CD4-positive, alpha-beta T cell (primary cell): Measurements from ENCODE around the gene THRA. TPM values are rescaled to one million over a fixed set of nuclear protein-coding genes. Genes with fewer than 3 reads are reported as not detected.
A peak's percentile ranks its signal among the peaks of the same experiment; 100 is the strongest.

Experiments used
- ATAC-seq: fragments of 200-7000 bp; cut with Tn5 transposase; one replicate; pipeline ENCODE4 v1.10.0; 2022; ENCODE audit warnings: mild to moderate bottlenecking; ENCODE audit not compliant: poor library complexity
- CTCF ChIA-PET: fragments of 350-600 bp; sonication (Branson Sonifier 250); formaldehyde crosslinking; loops from one replicate; lab custom pipeline; 2021; ENCODE audit warnings: antibody characterized with exemption, inconsistent platforms; lab: Charles Lee
- POLR2A ChIA-PET: fragments of 350-600 bp; sonication (Branson Sonifier 250); formaldehyde crosslinking; loops from one replicate; lab custom pipeline; 2021; ENCODE audit warnings: antibody characterized with exemption, inconsistent platforms; lab: Charles Lee
- DNase-seq, 14 experiments: peaks; one replicate each; pipeline ENCODE4 v3.0.0-alpha.2; 2013 to 2020; ENCODE audit warnings: mixed read lengths in 2 of 14
- H3K27ac ChIP-seq, 2 donors: one replicate each; pipeline versions ENCODE4 v1.5.1 to v1.7.0; 2013; ENCODE audit warnings: low read length in 2 of 2, low read depth in 1 of 2, mild to moderate bottlenecking in 1 of 2
- H3K27me3 ChIP-seq, 2 experiments: 1 replicate in 1 of 2; 2 replicates in 1 of 2; pipeline versions ENCODE4 v1.6.1 to v1.7.0; 2013; ENCODE audit warnings: low read length in 2 of 2, control low read depth in 1 of 2, mild to moderate bottlenecking in 1 of 2, moderate library complexity in 1 of 2; ENCODE audit not compliant: insufficient read depth in 2 of 2, control insufficient read depth in 1 of 2
- H3K36me3 ChIP-seq: one replicate; pipeline ENCODE4 v1.6.1; 2013; ENCODE audit warnings: low read length, control low read depth; ENCODE audit not compliant: insufficient read depth
- H3K4me1 ChIP-seq: one replicate; pipeline ENCODE4 v1.6.1; 2013; ENCODE audit warnings: low read length, control low read depth; ENCODE audit not compliant: insufficient read depth
- H3K4me3 ChIP-seq: one replicate; pipeline ENCODE4 v1.5.1; 2013; ENCODE audit warnings: mild to moderate bottlenecking, low read length, moderate library complexity
- H3K9me3 ChIP-seq, 2 experiments: 1 replicate in 1 of 2; 2 replicates in 1 of 2; pipeline versions ENCODE4 v1.6.1 to v1.7.0; 2013; ENCODE audit warnings: low read length in 2 of 2, mild to moderate bottlenecking in 2 of 2, control low read depth in 1 of 2, moderate library complexity in 1 of 2; ENCODE audit not compliant: control insufficient read depth in 1 of 2, insufficient read depth in 1 of 2
- H3K27ac Mint-ChIP-seq: one replicate; pipeline ENCODE4 v1.8.0; 2020; ENCODE audit warnings: mixed read lengths
- H3K27me3 Mint-ChIP-seq: one replicate; pipeline ENCODE4 v1.8.0; 2021; ENCODE audit warnings: mixed read lengths
- H3K36me3 Mint-ChIP-seq: one replicate; pipeline ENCODE4 v1.8.0; 2021; ENCODE audit warnings: low read depth, mixed read lengths
- H3K4me1 Mint-ChIP-seq: one replicate; pipeline ENCODE4 v1.8.0; 2021; ENCODE audit warnings: low read depth, mixed read lengths
- H3K4me3 Mint-ChIP-seq: one replicate; pipeline ENCODE4 v1.8.0; 2020; ENCODE audit warnings: mild to moderate bottlenecking, mixed read lengths
- H3K9me3 Mint-ChIP-seq: one replicate; pipeline ENCODE4 v1.8.0; 2020; ENCODE audit warnings: mixed read lengths
- intact Hi-C, 2 experiments: fragments of 100-400 bp; cut with DNase I in 1 of 2; cut with micrococcal nuclease in 1 of 2; formaldehyde crosslinking; loops; one replicate each; pipeline versions ENCODE4 v1.15.1 to v1.9.0; 2023 to 2025; cut with DNase I, micrococcal nuclease
- total RNA-seq, 174 experiments: library from RNA in 2 of 174; stranded (reverse) in 2 of 174; gene quantifications; one replicate each; pipeline ENCODE4 v1.2.3 and lab custom pipeline; 2021 to 2026
- TF ChIP-seq, protein P1 (sequence below): fragments of 200-600 bp; IDR thresholded peaks from one replicate; pipeline ENCODE4 v1.8.0; 2022; ENCODE audit warnings: antibody characterized with exemption, mild to moderate bottlenecking

Gene THRA
- total RNA-seq, 2 experiments from 2014 or later = 35.2 to 36.4 TPM

DNA sequence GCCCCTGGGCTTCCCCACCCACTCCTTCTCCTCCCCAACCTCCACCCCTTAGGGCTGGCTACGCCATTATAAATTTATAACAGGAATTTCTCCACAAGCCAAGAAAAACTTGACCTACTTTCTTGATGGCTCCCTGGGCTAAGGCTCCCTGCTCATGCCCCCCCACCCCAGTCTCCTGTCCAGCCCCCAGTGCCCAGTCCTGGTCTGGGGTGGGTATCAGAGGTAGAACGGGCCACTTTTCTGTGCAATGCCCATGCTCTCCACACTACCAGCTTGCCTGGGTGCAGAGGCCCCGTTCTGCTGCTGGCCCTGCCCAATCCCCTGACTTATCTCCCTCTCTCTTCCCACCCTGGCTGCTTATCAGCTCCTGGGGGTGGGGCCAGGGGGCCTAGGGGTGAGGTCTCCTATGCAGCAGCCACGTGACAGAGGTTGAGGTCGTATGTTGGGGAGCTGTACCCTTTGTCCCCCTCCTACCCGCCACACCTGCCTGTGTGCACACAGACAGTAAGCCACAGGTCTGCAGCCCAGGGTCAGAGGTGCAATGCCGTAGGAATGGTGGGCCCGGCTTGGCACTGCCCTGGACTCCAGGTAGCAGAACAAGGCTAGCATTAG is 10.1 kb downstream of the THRA start:
- no peaks in the 10 kb centered on the region for H3K9me3 Mint-ChIP-seq
- intact Hi-C loops = no loop called here
- H3K4me3 ChIP-seq = no peak overlapping the region
- H3K27me3 ChIP-seq = no peaks in the 10 kb centered on the region
- H3K27ac ChIP-seq = peak overlapping the region in 1 of 2 donors; percentile 73
- H3K4me1 Mint-ChIP-seq = peaks cover 73% of the 10 kb centered on the region
- no peak for ATAC-seq
- CTCF ChIA-PET = interaction anchor here (0.6 to 0.9 kb wide), 2 partner anchors 37 to 39 kb away, joined by 3 to 5 read pairs; no protein-coding TSS in a partner anchor
- no peaks in the 10 kb centered on the region for H3K9me3 ChIP-seq
- POLR2A ChIA-PET = interaction anchor here (1.1 to 4.4 kb wide), 3 partner anchors 8 to 26 kb away, joined by 3 to 46 read pairs (median 6); partner anchors contain the start of gene NR1D1
- H3K36me3 Mint-ChIP-seq = peaks cover 26% of the 10 kb centered on the region
- H3K27me3 Mint-ChIP-seq = no peaks in the 10 kb centered on the region
- no peak overlapping the region for H3K4me3 Mint-ChIP-seq
- peaks cover 72% of the 10 kb centered on the region for H3K4me1 ChIP-seq
- TF ChIP-seq, protein P1, sequence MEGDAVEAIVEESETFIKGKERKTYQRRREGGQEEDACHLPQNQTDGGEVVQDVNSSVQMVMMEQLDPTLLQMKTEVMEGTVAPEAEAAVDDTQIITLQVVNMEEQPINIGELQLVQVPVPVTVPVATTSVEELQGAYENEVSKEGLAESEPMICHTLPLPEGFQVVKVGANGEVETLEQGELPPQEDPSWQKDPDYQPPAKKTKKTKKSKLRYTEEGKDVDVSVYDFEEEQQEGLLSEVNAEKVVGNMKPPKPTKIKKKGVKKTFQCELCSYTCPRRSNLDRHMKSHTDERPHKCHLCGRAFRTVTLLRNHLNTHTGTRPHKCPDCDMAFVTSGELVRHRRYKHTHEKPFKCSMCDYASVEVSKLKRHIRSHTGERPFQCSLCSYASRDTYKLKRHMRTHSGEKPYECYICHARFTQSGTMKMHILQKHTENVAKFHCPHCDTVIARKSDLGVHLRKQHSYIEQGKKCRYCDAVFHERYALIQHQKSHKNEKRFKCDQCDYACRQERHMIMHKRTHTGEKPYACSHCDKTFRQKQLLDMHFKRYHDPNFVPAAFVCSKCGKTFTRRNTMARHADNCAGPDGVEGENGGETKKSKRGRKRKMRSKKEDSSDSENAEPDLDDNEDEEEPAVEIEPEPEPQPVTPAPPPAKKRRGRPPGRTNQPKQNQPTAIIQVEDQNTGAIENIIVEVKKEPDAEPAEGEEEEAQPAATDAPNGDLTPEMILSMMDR = no peak
- DNase-seq = peak in 1 of 14 experiments; percentile 10
- peak overlapping the region; percentile 76 for H3K27ac Mint-ChIP-seq
- peaks cover 36% of the 10 kb centered on the region for H3K36me3 ChIP-seq

DNA sequence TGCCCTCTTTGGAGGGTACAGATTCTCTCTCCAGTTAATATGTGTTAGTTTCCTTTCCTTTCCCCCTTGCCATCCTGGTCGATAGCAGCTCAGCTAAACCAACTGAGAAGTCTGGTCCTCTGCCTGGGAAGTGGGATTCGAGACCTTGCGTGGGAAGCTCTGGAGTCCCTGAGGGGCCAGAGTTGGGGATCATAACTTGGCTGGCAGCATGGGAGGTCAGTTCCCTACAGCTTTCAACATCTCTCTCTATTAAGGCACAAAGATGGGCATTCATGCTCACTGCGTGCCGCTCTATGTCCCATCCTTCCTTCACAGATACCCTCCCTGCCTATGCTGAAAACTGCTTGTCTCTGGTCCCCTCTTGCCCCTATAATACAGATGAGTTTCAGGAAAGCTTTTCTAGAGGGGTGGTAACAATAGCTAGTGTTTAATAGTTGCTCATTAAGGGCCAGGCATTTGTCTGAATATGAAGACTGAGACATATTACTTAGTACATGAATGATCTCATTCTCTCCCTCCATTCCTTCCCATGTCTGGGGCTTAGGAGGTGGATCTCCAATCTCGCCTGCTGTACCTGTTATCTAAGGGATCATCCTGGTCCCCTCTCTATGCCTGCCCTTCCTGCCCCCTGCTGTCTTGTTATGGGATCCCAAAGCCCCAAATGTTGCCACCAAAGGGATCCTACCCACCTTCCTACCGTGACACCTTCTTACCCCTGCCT is 10.8 kb downstream of the THRA start:
- H3K27ac Mint-ChIP-seq = peak overlapping the region; percentile 76
- POLR2A ChIA-PET = interaction anchor here (0.8 to 4.4 kb wide), 5 partner anchors 9 to 29 kb away, joined by 3 to 46 read pairs (median 6); partner anchors contain the start of gene NR1D1
- Histone ChIP-seq H3K4me1 (peaks cover 64% of the 10 kb centered on the region), H3K36me3 (peaks cover 40% of the 10 kb centered on the region), H3K27me3 (no peaks in the 10 kb centered on the region), H3K9me3 (no peaks in the 10 kb centered on the region), H3K27ac (peak overlapping the region in 1 of 2 donors; percentile 73), H3K4me3 (no peak overlapping the region)
- DNase-seq (peak in 1 of 14 experiments; percentile 10), ATAC-seq (no peak)
- no peaks in the 10 kb centered on the region for H3K27me3 Mint-ChIP-seq
- no peaks in the 10 kb centered on the region for H3K9me3 Mint-ChIP-seq
- peak overlapping the region; percentile 58 for H3K4me3 Mint-ChIP-seq
- intact Hi-C loops = loop anchor here in 1 of 2 experiments (1.0 kb wide), 1 partner anchor 37 kb away; no protein-coding TSS in a partner anchor
- TF ChIP-seq, protein P1 = no peak
- CTCF ChIA-PET = interaction anchor here (0.9 kb wide), 1 partner anchor 38 kb away, joined by 5 read pairs; no protein-coding TSS in a partner anchor
- peaks cover 34% of the 10 kb centered on the region for H3K36me3 Mint-ChIP-seq
- peaks cover 67% of the 10 kb centered on the region for H3K4me1 Mint-ChIP-seq

DNA sequence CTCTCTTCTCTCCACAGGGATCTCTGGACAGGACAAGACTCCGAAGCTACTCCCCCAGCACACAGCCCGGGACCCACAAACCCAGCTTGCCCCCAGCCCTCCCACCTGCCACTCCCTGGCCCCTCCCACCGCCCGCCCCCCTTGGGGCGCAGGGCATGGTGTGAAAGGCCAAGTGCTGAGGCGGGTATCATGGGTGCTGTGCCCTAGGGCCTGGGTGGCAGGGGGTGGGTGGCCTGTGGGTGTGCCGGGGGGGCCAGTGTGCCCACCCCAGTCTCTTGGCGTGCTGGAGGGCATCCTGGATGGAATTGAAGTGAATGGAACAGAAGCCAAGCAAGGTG is 11.4 kb downstream of the THRA start:
- H3K27me3 ChIP-seq = no peaks in the 10 kb centered on the region
- POLR2A ChIA-PET = interaction anchor here (0.8 to 4.4 kb wide), 5 partner anchors 10 to 29 kb away, joined by 4 to 46 read pairs (median 14); partner anchors contain the start of genes NR1D1 and THRA
- peak overlapping the region; percentile 76 for H3K27ac Mint-ChIP-seq

More for the DNA sequence above, 11.4 kb downstream of the THRA start:
- Mint-ChIP-seq H3K9me3 (no peaks in the 10 kb centered on the region), H3K4me1 (peaks cover 62% of the 10 kb centered on the region), H3K36me3 (peaks cover 39% of the 10 kb centered on the region), H3K27me3 (no peaks in the 10 kb centered on the region), H3K4me3 (no peak overlapping the region)
- DNase-seq (no peak), ATAC-seq (no peak)
- H3K9me3 ChIP-seq = no peaks in the 10 kb centered on the region
- H3K4me1 ChIP-seq = peaks cover 59% of the 10 kb centered on the region
- H3K27ac ChIP-seq = no peak overlapping the region
- intact Hi-C loops = loop anchor here in 1 of 2 experiments (1.0 kb wide), 1 partner anchor 36 kb away; no protein-coding TSS in a partner anchor
- no peak overlapping the region for H3K4me3 ChIP-seq
- CTCF ChIA-PET = interaction anchor here (2.6 to 2.8 kb wide), 2 partner anchors 26 to 37 kb away, joined by 19 to 49 read pairs; partner anchors contain the start of gene NR1D1
- TF ChIP-seq, protein P1 = no peak
- H3K36me3 ChIP-seq = peaks cover 43% of the 10 kb centered on the region
